PC-9 (cell line): ENCODE results near the gene C5. TPM values are rescaled to one million over a fixed set of nuclear protein-coding genes. Genes with fewer than 3 reads are reported as not detected.
A peak's percentile ranks its signal among the peaks of the same experiment; 100 is the strongest.

Experiments
- BruUV-seq: library from RNA; stranded (reverse); fragments of 400-500 nt; replicated peaks from 2 replicates; lab custom pipeline; 2021; lab: Mats Ljungman, UMichigan
- CTCF ChIA-PET: fragments of 300-600 bp; sonication (Branson Sonifier 250); formaldehyde crosslinking; loops from one replicate; lab custom pipeline; 2022; ENCODE audit warnings: antibody characterized with exemption; lab: Charles Lee
- POLR2A ChIA-PET: fragments of 300-600 bp; sonication (Branson Sonifier 250); formaldehyde crosslinking; loops from one replicate; lab custom pipeline; 2022; ENCODE audit warnings: antibody characterized with exemption; ENCODE audit not compliant: unreplicated experiment; lab: Charles Lee
- DNase-seq, 2 experiments: peaks; one replicate each; pipeline versions ENCODE4 v3.0.0 to v3.0.0-alpha.2; 2015 to 2022; ENCODE audit warnings: mixed read lengths in 1 of 2
- H2AFZ ChIP-seq: fragments of 200-600 bp; sonication (generic); 2 replicates; pipeline ENCODE4 v1.8.1; 2017; ENCODE audit warnings: antibody characterized with exemption
- H3F3A ChIP-seq: fragments of 200-600 bp; sonication (generic); 2 replicates; pipeline ENCODE4 v1.8.1; 2017; ENCODE audit warnings: antibody characterized with exemption, mild to moderate bottlenecking, low read depth; ENCODE audit not compliant: insufficient read depth
- H3K27ac ChIP-seq: fragments of 200-600 bp; sonication (generic); 2 replicates; pipeline ENCODE4 v1.6.1; 2016; ENCODE audit warnings: mixed run types
- H3K27me3 ChIP-seq: fragments of 200-600 bp; sonication (generic); 2 replicates; pipeline ENCODE4 v1.6.1; 2016; ENCODE audit warnings: low read depth, mixed run types; ENCODE audit not compliant: insufficient read depth
- H3K36me3 ChIP-seq: fragments of 200-600 bp; sonication (generic); 2 replicates; pipeline ENCODE4 v1.6.1; 2016; ENCODE audit warnings: low read depth, mixed run types
- H3K4me1 ChIP-seq: fragments of 200-600 bp; sonication (generic); replicated peaks from 2 replicates; pipeline ENCODE4 v1.6.1; 2016; ENCODE audit warnings: mixed run types; ENCODE audit not compliant: insufficient read depth
- H3K4me2 ChIP-seq: fragments of 200-600 bp; sonication (generic); 2 replicates; pipeline ENCODE4 v1.6.1; 2017; ENCODE audit warnings: mixed run types
- H3K4me3 ChIP-seq: fragments of 200-600 bp; sonication (generic); 2 replicates; pipeline ENCODE4 v1.6.1; 2016; ENCODE audit warnings: mixed run types
- H3K79me2 ChIP-seq: fragments of 200-600 bp; sonication (generic); 2 replicates; pipeline ENCODE4 v1.6.1; 2017; ENCODE audit warnings: low read depth, mixed run types
- H3K9me2 ChIP-seq: fragments of 200-600 bp; sonication (generic); 2 replicates; pipeline ENCODE4 v1.8.1; 2017; ENCODE audit warnings: mild to moderate bottlenecking; ENCODE audit not compliant: insufficient read depth
- H3K9me3 ChIP-seq: fragments of 200-600 bp; sonication (generic); 2 replicates; pipeline ENCODE4 v1.8.1; 2016; ENCODE audit warnings: low read depth; ENCODE audit not compliant: insufficient read depth
- H4K20me1 ChIP-seq: fragments of 200-600 bp; sonication (generic); 2 replicates; pipeline ENCODE4 v1.8.1; 2017; ENCODE audit not compliant: insufficient read depth
- CTCF ChIP-seq: fragments of 200-600 bp; sonication (generic); conservative IDR thresholded peaks from 2 replicates; pipeline ENCODE4 v1.6.1; 2017; ENCODE audit warnings: mixed run types, antibody characterized with exemption, mild to moderate bottlenecking, moderate library complexity
- EZH2 ChIP-seq: fragments of 200-600 bp; sonication (generic); IDR thresholded peaks from 2 replicates; pipeline ENCODE4 v1.8.0; 2017; ENCODE audit warnings: antibody characterized with exemption, low read depth
- intact Hi-C: fragments of 100-400 bp; cut with micrococcal nuclease; formaldehyde crosslinking; loops from one replicate; pipeline ENCODE4 v1.10.0; 2022; ENCODE audit not compliant: unreplicated experiment
- total RNA-seq: library from RNA; stranded (reverse); gene quantifications from 2 replicates; pipeline ENCODE4 v1.2.3, GENCODE V29; 2021

The C5 gene
- total RNA-seq, 1 experiment from 2014 or later: 11.5 TPM

GRCh38 chr9:121071756-121072421, 21.8 kb upstream of the C5 start:
- intact Hi-C loops: loop anchor here (1.0 to 10.0 kb wide), 3 partner anchors 125 to 316 kb away; no protein-coding TSS in a partner anchor
- peak overlapping the region; percentile 80 for H2AFZ ChIP-seq
- no peaks in the 10 kb centered on the region for H3K9me2 ChIP-seq
- H3K4me3 ChIP-seq: peak overlapping the region; percentile 60
- ChIA-PET CTCF (interaction anchor here (0.9 kb wide), 1 partner anchor 86 kb away, joined by 3 read pairs; no protein-coding TSS in a partner anchor), POLR2A (interaction anchor here (0.6 kb wide), 2 partner anchors 341 to 452 kb away, joined by 3 to 6 read pairs; no protein-coding TSS in a partner anchor)
- H3K4me1 ChIP-seq: peaks cover 15% of the 10 kb centered on the region; the same call in 1 of the 2 replicates
- H4K20me1 ChIP-seq: no peaks in the 10 kb centered on the region
- peak overlapping the region; percentile 59 for H3K27ac ChIP-seq
- peak in 1 of 2 experiments; percentile 34 for DNase-seq
- H3K4me2 ChIP-seq: peak overlapping the region; percentile 69
- no peak for TF ChIP-seq EZH2
- TF ChIP-seq CTCF: peak; percentile 59
- TSS peak; percentile 64 for BruUV-seq
- peaks cover 15% of the 10 kb centered on the region for H3F3A ChIP-seq
- no peaks in the 10 kb centered on the region for H3K9me3 ChIP-seq
- no peaks in the 10 kb centered on the region for H3K27me3 ChIP-seq
- no peaks in the 10 kb centered on the region for H3K36me3 ChIP-seq
- H3K79me2 ChIP-seq: no peaks in the 10 kb centered on the region

DNA sequence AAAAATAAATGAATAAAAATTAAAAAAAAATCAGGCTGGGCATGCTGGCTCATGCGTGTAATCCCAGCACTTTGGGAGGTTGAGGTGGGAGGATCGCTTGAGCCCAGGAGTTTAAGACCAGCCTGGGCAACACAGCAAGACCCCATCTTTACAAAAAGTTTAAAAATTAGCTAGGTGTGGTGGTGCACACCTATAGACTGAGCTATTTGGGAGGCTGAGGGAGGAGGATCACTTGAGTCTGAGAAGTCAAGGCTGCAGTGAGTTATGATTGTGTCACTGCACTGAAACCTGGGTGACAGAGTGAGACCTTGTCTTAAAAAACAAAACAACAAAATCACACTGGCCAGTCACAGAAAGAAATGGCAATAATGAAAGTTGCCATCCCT, 21.3 kb upstream of the C5 start:
- Histone ChIP-seq H3K4me2 (peak overlapping the region; percentile 69), H3K27me3 (no peaks in the 10 kb centered on the region), H2AFZ (peak overlapping the region; percentile 80), H3K4me1 (peaks cover 15% of the 10 kb centered on the region; the same call in 1 of the 2 replicates), H4K20me1 (no peaks in the 10 kb centered on the region), H3F3A (peaks cover 15% of the 10 kb centered on the region), H3K9me3 (no peaks in the 10 kb centered on the region), H3K27ac (peak overlapping the region; percentile 59), H3K36me3 (no peaks in the 10 kb centered on the region), H3K9me2 (no peaks in the 10 kb centered on the region), H3K4me3 (peak overlapping the region; percentile 60; the same call in 1 of the 2 replicates), H3K79me2 (no peaks in the 10 kb centered on the region)
- TF ChIP-seq EZH2 (no peak), CTCF (no peak)
- BruUV-seq: no TSS peak
- no peak for DNase-seq
- CTCF ChIA-PET: interaction anchor here (0.9 kb wide), 1 partner anchor 85 kb away, joined by 3 read pairs; no protein-coding TSS in a partner anchor
- intact Hi-C loops: loop anchor here (5.0 to 10.0 kb wide), 2 partner anchors 126 to 213 kb away; no protein-coding TSS in a partner anchor
- POLR2A ChIA-PET: interaction anchor here (0.6 kb wide), 1 partner anchor 452 kb away, joined by 6 read pairs; no protein-coding TSS in a partner anchor

- H3F3A ChIP-seq: peaks cover 12% of the 10 kb centered on the region
- H3K27me3 ChIP-seq: no peaks in the 10 kb centered on the region
- H3K9me2 ChIP-seq: no peaks in the 10 kb centered on the region
- no peak for TF ChIP-seq CTCF
- no peak for TF ChIP-seq EZH2
- H2AFZ ChIP-seq: no peak overlapping the region
- H3K27ac ChIP-seq: no peak overlapping the region
- H3K9me3 ChIP-seq: no peaks in the 10 kb centered on the region
- H4K20me1 ChIP-seq: no peaks in the 10 kb centered on the region
- no TSS peak for BruUV-seq
- no peaks in the 10 kb centered on the region for H3K79me2 ChIP-seq
- ChIA-PET POLR2A (no interaction called here), CTCF (interaction anchor here (1.1 kb wide), 1 partner anchor 9 kb away, joined by 3 read pairs; no protein-coding TSS in a partner anchor)
- H3K4me1 ChIP-seq: peaks cover 13% of the 10 kb centered on the region; the same call in 1 of the 2 replicates
- no peak for DNase-seq
- no peak overlapping the region for H3K4me3 ChIP-seq
- intact Hi-C loops: no loop called here
- no peak overlapping the region for H3K4me2 ChIP-seq
- no peaks in the 10 kb centered on the region for H3K36me3 ChIP-seq
These were observed 19.3 kb upstream of the C5 start for GRCh38 chr9:121069396-121069795.
